GM18505 (cell line): ENCODE results near the gene UAP1L1.
A peak's percentile ranks its signal among the peaks of the same experiment; 100 is the strongest.
"Not testable (repeated sequence)": the region's sequence is repeated elsewhere in the genome, so short reads cannot be mapped to it uniquely, and the experiment has no call there.

Experiments
- ATAC-seq: cut with Tn5 transposase; IDR thresholded peaks from one replicate; pipeline ENCODE4 v1.9.1; 2021; ENCODE audit not compliant: unreplicated experiment
- POLR2A ChIP-seq: IDR thresholded peaks from 4 replicates; pipeline ENCODE4 v1.6.1; 2011; ENCODE audit warnings: borderline replicate concordance; ENCODE audit not compliant: insufficient read depth, insufficient read length; ENCODE audit errors: extremely low read depth

UAP1L1 gene, protein sequence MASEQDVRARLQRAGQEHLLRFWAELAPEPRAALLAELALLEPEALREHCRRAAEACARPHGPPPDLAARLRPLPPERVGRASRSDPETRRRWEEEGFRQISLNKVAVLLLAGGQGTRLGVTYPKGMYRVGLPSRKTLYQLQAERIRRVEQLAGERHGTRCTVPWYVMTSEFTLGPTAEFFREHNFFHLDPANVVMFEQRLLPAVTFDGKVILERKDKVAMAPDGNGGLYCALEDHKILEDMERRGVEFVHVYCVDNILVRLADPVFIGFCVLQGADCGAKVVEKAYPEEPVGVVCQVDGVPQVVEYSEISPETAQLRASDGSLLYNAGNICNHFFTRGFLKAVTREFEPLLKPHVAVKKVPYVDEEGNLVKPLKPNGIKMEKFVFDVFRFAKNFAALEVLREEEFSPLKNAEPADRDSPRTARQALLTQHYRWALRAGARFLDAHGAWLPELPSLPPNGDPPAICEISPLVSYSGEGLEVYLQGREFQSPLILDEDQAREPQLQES

DNA sequence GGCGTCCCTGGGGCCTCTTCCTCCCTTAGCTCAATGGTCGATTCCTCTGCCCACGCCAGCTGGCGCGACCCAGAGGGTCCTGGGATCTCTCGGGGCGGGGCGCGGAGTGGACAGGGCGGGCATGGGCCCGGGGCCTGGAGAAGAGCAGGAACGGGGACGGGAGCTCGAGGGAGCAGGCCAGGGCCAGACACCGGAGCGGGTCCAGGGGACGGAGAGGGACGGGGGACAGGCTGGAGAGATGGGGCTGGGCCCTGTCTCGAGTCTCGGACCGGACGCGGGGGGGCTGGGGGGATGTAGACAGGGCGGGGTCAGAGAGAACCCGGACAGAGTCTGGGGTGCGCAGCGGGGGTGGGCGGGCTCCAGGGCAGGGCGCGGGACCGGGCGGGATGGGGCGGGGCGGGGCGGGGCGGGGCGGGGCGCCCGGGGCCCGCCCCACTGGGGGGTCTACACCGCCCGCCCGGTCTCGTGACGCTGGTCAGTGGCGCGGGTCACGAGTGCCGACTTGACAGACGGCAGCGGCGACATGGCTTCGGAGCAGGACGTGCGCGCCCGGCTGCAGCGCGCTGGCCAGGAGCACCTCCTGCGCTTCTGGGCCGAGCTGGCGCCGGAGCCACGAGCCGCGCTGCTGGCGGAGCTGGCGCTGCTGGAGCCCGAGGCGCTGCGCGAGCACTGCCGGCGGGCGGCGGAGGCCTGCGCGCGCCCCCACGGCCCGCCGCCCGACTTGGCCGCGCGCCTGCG, at the start of gene UAP1L1:
TSS of gene UAP1L1 (plus strand) at position 508 of the 738 bp plus-strand sequence. CDS start at position 524, 16 bp downstream.
- peak; percentile 57 for ATAC-seq

DNA sequence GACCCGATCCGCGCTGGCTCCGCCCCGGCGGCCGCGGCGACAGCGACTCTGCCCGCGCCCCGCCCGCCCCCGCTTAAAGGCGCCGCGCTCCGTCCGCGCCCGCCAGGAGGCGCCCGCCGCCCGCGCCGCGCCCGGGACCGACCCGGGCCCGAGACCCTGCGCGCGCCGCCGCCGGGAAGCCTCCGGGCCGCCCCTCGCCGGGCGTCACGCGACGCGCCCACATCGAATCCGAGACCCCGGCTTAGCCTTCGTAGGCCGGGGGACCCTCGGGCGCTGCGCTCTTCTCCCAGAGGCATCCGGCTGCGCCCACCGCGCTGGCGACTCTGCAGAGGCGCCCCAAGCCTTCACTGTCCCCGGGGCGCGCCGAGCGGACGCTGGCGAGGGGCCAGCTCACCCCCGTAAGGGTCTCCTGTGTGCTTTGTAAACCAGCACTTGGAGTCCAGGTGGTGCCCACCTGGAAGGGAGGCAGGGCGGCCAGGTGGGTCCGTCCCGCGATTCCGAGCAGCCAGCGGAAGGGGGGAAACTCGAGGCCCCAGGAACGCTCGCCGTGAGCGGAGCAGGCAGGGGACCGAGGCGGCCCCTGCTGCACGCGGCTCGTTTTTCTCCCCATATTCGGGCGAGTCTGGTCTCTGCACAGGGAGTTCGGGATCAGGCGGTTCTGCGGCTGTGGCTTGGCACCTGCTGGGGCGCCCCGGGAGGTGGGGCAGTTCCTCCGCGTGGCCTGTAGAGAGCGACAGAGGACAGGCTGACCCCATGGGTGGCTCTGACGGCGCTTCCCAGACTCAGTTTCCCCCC, 48.9 kb upstream of the UAP1L1 start:
- no peak for TF ChIP-seq POLR2A
- peak; percentile 35 for ATAC-seq

More for the DNA sequence above, at the start of gene UAP1L1:
- peak; percentile 64 for TF ChIP-seq POLR2A

DNA sequence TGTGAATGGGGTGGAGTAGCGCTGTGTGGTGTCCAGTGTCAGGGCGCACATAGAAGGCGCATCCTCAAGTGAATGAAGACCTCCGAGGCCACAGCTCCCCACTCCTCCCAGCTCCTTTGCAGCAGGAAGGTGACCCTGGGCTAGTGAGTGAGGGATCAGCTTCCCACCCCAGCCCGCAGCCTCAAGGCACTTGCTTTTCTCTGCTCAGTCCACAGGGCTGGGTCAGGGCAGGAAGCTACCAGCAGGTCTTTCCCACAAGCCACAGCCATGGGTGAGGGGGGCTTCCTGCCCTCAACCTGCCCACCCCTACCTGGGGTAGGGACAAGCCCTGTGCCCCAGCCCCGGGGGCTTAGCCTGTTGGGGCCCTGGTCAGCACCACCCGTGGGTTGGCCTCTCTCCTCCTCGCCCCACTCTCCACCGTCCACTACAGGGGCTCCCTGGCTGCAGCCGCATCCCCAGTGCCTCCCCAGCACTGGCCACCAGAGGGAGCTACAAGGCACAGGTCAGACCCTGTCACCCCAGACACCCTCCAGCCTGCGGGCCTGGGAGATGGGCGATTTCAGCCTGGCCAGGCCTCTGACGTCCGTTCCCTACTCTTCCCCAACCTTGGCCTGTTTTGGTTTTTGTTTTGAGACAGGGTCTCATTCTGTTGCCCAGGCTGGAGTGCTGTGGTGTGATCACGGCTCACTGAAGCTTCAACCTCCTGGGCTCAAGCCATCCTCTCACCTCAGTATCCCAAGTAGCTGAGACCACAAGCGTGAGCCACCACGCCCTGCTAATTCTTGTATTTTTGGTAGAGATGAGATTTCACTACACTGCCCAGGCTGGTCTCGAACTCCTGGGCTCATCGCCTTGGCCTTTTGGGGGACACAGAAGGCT, 48.0 kb upstream of the UAP1L1 start:
- no peak for ATAC-seq
- no peak for TF ChIP-seq POLR2A

DNA sequence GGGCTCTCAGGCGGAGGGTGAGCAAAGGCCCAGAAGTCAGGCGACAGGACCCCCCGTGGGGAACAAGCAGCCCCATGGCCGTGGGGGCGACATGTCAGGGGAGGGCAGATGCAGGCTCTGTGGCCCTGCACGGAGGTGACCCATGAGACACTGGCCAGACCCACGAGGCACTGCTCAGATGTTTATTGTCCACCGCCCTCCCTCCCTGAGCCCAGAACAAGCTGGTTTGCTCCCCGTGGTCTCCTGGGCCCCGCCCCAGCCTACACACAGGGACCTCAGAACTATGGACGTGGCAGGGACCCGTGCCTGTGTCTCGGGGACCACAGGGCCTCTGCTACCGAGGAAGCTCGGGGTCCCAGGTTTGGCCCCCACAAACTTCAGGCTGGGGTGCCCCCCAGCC, 47.3 kb upstream of the UAP1L1 start:
- TF ChIP-seq POLR2A: no peak
- ATAC-seq: no peak

DNA sequence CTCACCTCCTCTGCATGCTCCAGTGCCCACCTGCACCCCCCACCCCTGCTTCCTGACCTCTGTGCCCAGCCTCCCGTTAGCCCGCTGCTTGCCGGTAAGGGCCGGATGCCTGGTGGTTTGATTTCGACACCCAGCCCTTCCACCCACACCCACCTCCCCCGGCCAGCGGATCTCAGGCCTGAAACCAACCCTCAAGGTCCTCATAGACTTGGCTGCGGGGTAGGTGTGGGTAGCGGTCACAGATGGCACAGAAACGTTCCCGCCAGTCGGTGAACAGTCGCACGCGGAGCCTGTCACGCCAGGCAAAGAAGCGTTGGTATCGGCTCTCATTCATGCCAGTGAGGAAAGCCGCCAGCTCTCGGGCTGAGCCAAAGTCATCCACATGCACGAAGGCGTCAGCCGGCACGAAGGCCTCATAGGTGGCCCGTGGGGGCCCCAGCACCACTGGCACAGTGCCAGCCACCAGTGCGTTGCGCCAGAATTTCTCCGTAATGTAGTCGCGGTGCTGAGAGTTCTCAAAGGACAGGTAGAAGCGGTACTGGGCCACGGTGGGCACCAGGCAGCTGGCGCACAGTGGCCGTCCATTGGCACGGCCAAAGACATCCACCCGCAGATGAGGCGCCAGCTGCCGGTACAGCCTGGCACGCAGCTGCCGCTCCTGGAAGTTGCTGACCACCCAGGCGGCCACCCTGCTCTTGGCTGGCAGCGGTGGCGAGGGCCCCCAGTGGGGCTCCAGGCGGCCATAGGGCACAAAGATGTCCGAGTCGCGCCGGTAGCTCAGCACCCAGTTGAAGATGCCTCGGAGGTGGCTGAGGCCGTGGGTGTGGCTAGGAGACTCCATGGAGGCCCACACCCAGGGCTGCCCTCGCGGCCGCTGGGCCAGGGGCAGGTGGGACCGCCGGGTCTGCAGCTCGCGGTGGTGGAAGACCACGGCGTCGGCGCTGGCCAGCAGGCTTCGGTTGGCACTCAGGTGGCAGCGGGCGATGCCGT, 46.5 kb upstream of the UAP1L1 start:
- no peak for TF ChIP-seq POLR2A
- no peak for ATAC-seq

DNA sequence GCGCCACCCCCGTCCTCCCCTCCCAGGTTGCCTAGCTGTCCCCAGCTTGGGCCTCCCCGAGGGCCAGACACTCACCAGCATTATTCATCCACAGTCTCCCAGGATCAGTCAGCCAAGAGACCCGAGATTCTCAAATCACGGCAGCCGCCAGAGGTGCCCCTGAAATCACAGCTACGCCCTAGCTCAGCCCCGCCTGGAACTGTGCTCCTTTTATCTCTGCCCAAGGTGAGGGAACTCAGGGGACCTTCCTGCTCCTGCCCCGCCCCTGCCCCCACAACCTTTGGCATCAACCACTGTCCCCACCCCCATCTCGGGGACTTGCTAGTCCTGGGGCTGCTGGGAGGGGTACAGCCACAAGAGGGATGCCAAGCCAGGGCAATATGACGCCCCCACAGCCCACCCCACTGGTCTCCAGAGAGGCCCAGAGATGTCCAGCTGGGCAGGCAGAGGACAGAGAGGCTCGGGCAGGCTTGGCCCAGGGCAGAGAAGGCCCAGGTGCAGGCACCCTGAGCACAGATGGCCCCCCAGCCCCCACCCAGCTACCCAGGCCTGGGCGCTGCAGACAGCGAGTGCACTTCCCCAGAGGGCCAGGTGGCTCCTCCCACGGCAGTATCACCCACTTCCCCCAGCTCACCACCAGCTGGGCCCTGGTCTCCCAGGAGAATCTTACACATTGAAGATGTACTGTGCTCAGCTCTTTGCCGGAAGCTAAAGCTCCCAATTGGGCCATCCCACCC, 45.2 kb upstream of the UAP1L1 start, which contains the start of gene FUT7:
TSS of gene FUT7 (minus strand) at position 185 of the 737 bp plus-strand sequence. CDS start at position 88, 97 bp downstream.
- TF ChIP-seq POLR2A: no peak
- no peak for ATAC-seq

DNA sequence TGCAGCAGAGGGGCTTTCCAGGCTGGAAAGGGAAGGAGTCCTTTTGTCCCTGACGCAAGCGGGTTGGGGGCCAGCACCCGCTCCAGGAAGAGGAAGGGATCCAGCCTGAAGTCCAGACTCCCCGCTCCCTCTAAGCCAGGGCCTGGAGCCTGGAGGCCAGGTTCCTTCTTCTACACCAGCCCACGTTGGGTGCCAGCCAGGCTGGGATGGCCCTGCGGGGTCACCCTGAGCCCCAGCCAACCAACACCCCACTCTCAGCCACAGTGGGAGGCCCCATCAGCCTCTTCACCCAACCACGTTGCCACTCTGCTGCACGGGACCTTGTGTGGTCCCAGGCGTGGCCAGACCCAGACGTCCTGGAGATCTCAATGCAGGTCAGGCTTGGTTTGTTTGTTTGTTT, 44.5 kb upstream of the UAP1L1 start:
- no peak for TF ChIP-seq POLR2A
- ATAC-seq: no peak

DNA sequence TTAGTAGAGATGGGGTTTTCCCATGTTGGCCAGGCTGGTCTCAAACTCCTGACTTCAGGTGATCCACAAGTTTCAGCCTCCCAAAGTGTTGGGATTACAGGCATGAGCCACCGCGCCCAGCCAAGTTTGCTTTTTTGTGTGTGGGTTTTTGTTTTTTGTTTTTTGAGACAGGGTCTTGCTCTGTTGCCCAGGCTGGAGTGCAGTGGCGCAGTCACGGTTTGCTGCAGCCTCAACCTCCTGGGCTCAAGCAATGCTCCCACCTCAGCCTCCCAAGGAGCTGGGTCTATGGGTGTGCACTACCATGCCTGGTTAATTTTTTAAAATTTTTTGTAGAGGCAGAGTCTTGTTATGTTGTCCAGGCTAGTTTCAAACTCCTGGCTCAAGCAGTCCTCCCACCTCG, 43.8 kb upstream of the UAP1L1 start:
- ATAC-seq: not testable (repeated sequence)

DNA sequence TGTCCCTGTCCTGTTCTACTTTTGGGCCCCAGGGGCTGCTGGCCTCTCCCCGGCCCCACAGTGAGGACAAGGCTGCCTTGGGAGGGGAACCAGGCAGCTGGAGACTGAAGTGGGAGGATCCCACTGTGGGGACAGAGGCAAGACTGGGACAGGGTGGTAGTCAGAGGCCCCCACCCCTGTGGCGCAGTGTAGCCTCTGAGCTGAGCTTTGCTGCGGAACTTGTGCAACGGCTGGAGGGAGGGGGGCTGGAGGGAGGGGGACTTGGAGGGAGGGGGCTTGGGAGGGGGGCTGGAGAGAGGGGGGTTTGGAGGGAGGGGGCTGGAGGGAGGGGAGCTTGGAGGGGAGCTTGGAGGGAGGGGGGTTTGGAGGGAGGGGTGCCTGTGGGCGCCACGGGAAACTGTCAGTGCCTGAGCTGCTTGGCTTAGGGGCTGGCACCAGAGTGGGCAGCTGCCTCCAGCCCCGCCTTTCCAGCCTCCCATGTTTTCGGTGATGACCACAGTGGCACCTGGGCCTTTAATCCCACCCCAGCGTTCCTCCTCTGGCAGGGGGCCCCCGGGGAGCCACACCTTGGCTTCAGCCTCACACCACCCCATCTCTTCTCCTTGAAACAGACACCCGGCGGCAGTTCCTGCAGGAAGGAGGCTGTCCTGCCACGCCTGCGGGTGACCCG, 43.1 kb upstream of the UAP1L1 start:
- no peak for TF ChIP-seq POLR2A
- no peak for ATAC-seq

DNA sequence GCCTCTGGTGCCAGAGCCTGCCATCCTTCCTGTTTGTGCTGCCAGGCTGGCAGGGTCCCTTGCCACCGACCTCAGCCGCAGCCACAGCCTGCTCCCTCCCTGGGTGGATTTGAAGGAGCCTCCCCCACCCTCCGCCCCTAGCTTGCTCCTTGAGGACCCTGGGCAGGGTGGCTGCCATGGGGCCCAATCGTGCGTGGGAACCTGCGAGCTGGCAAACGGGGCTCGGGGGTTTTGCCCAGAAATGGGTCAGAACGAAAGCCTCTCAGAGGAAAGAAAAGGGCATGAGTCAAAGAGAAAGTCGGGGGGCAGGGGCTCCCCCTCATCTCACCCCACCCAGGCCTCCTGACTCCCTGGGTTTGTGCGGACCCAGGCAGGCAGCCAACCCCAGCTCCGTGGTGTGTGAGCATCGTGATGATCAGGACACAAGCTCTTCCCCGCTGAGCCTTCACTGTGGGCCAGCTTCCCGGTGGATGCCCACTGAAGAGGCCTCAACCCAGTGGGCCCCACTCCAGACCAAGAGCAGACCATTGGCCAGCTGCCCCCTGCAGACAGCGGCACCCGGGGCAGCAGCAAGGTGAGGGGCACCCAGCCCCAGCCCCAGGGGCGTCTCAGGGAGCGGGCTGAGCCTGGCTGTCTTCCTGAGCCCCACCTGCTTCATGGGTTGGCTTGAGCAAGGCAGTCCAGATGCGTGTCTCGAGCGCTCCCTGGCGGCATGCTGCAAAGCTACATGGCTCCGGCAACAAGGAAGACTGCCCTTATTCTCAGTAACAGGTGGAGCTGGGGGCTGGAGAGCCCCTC, 42.4 kb upstream of the UAP1L1 start:
- peak; percentile 53 for ATAC-seq
- no peak for TF ChIP-seq POLR2A

DNA sequence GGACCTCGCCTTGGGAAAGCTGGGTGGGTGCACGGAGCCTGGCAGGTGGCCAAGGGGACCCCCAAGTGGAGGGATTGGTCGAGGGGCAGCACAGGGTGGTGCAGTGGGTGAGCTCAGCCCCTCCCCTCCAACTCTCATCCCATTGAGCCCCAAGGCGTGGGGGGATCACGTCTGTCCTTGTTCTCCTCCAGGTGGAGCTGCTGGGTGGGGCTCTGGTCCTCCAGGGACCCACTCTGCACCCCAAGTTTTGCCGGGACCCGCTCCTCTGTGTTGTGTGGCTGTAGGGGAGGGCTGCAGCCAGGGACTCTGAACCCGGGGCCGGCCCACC, 41.8 kb upstream of the UAP1L1 start:
- no peak for TF ChIP-seq POLR2A
- no peak for ATAC-seq
